Lower leg skin (tissue), 4 donors: ENCODE measurements around the gene CYRIA. TPM values are rescaled to one million over a fixed set of nuclear protein-coding genes. Genes with fewer than 3 reads are reported as not detected.

Source experiments
- DNase-seq, 2 donors: peaks; one replicate each; pipeline ENCODE4 v3.0.0-alpha.2; 2019; ENCODE audit warnings: low spot score in 2 of 2
- H3K4me3 ChIP-seq: fragments of 200-600 bp; sonication (generic); 2 replicates; pipeline ENCODE4 v1.5.1; 2017; ENCODE audit warnings: mild to moderate bottlenecking, low read depth; ENCODE audit not compliant: poor library complexity, severe bottlenecking
- CTCF ChIP-seq, 3 donors: fragments of 450-650 bp; IDR thresholded peaks; one replicate each; pipeline ENCODE4 v1.5.1; 2016; ENCODE audit warnings: antibody characterized with exemption in 3 of 3, mild to moderate bottlenecking in 3 of 3, moderate library complexity in 2 of 3
- POLR2A ChIP-seq, 2 donors: fragments of 450-650 bp; IDR thresholded peaks; one replicate each; pipeline ENCODE4 v1.6.1; 2016 to 2017; ENCODE audit warnings: antibody characterized with exemption in 2 of 2, mild to moderate bottlenecking in 1 of 2, moderate library complexity in 1 of 2
- WGBS, 2 donors: methylation state at CpG; one replicate each; pipeline ENCODE4 v1.1.5; 2018; 5-methylcytosine and 5-hydroxymethylcytosine counted together
- intact Hi-C: fragments of 100-400 bp; cut with DNase I; formaldehyde crosslinking; loops from one replicate; pipeline ENCODE4 v1.15.0; 2023; ENCODE audit warnings: low total_unique reads
- total RNA-seq, 4 donors: library from RNA; depleted of rRNA; stranded (reverse); fragments of >200 nt; gene quantifications; one replicate each; pipeline ENCODE4 v1.1.0, GENCODE V29; 2016

The CYRIA gene
- total RNA-seq, 4 donors from 2014 or later = 0.80 to 5.5 (median 1.6) TPM

DNA sequence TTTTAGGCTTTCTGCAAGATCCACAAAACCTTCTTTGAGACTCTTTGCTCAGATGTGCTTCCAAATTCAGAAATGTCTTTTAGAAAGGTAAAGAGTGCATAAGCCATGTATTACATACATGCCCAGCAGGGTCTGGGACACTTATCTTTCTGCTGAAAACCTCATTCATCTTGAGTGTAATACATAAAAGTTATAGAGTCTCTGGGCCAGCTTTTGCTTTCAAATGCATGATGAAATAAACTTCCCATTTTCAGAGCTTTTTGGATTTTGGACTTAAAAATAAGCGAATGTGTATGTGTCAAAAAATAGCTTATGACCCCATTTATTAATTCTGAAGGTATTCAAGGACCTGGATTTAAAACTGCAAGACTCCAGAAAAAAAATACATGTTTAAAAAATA, 8.0 kb downstream of the CYRIA start:
- no peak for DNase-seq

GRCh38 chr2:16656784-16657391, 8.7 kb downstream of the CYRIA start:
- H3K4me3 ChIP-seq = no peak overlapping the region
- WGBS, 2 donors = 58 to 76% methylated on average over 8 of the region's 8 CpGs

More for the DNA sequence above, 8.0 kb downstream of the CYRIA start:
- intact Hi-C loops = no loop called here
- TF ChIP-seq POLR2A (IDR thresholded peaks at IDR 0.05) (no peak), CTCF (IDR thresholded peaks at IDR 0.05) (no peak)
- 81 to 88% methylated on average over 1 of the region's 1 CpG for WGBS, 2 donors
- no peak overlapping the region for H3K4me3 ChIP-seq

DNA sequence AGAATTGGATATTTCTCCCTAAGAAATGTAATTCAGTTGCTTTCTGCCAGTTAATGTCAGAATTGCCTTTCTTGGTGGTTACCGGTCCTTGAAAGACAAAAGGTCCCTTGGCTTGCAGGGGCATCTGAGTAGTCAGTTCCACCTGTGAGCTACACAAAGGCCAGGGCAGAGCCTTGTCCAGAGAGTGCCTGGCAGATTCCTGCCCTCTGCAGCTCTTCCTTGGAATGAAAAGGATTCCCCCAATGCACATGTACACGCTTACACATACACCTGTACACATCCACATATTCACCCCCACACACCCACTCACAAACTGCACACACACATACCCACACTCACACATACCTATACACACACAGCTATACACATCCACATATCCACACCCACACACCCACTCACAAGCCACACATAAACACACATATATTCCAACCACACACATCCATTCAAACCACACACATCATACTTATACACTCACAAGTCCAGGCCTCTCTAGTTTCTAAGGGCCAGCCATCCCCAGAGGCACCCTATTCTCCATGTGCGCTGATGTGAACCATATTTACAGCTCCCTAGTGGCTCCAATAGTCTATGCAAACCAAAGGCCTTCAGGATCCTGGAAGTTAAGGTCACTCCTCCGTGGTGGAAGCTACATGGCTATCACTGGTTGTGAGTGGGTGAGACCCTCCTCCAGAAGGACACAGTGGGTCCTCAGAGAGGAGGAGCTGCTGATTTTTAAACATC, 9.6 kb downstream of the CYRIA start:
- no peak for TF ChIP-seq CTCF (IDR thresholded peaks at IDR 0.05)
- TF ChIP-seq POLR2A (IDR thresholded peaks at IDR 0.05) = no peak
- DNase-seq = peak; percentile 8 to 37
- 92% methylated on average over 4 of the region's 4 CpGs for WGBS, 2 donors
- H3K4me3 ChIP-seq = no peak overlapping the region
- intact Hi-C loops = no loop called here

More at GRCh38 chr2:16656784-16657391, 8.7 kb downstream of the CYRIA start:
- TF ChIP-seq POLR2A (IDR thresholded peaks at IDR 0.05) (no peak), CTCF (IDR thresholded peaks at IDR 0.05) (no peak)
- intact Hi-C loops = no loop called here
- DNase-seq = peak in 1 of 2 donors; percentile 84

- no peak for TF ChIP-seq CTCF (IDR thresholded peaks at IDR 0.05)
- TF ChIP-seq POLR2A (IDR thresholded peaks at IDR 0.05) = no peak
- intact Hi-C loops = no loop called here
- peak in 1 of 2 donors; percentile 8 for DNase-seq
- 90 to 93% methylated on average over 6 of the region's 6 CpGs for WGBS, 2 donors
- no peak overlapping the region for H3K4me3 ChIP-seq
Measured at GRCh38 chr2:16655445-16655837, 10.2 kb downstream of the CYRIA start.

DNA sequence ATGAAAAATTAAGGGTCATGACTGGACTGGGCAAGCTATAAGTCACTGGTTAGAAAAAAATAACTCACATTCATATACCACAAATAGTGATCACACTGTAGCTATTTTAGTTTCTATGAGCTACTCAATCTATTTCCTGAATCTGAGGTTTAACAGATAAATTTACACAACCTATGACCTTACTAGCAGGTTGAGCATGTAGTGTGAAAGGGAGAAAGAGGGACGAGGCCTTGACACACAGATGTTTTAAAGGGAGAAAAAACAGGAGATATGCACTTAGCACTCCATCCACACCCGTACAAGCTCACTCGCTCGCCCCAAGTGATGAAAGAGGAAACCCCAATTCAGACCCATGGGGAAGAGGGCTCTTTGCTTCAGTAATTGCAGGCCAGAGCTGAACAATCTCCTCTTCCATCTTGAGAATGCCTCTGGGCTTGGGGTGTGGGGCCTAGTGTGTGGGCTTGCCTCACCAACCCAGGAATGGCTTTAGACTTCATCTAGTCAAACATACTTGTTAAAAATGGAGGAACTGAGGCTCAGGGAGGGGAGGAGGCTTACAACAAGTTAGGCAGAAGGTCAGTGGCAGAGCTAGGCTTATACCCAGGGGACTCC, 10.7 kb downstream of the CYRIA start:
- intact Hi-C loops = no loop called here
- H3K4me3 ChIP-seq = no peak overlapping the region
- TF ChIP-seq POLR2A (IDR thresholded peaks at IDR 0.05) = no peak
- no peak for TF ChIP-seq CTCF (IDR thresholded peaks at IDR 0.05)
- peak in 1 of 2 donors; percentile 53 for DNase-seq
- WGBS, 2 donors = 71 to 86% methylated on average over 4 of the region's 4 CpGs
